ENCODE results near the gene SNAI3.

Gene SNAI3

GRCh38 chr16:88719267-88719932 is 33.1 kb upstream of the SNAI3 start:
- peaks cover 6% of the 10 kb centered on the region for H3K4me1 ChIP-seq (ENCODE audit: control insufficient read depth, insufficient read depth, low read length)
- H3K27ac ChIP-seq (ENCODE audit: low read depth, low read length) = peak overlapping the region; percentile 71
- H3K27me3 ChIP-seq (ENCODE audit: control insufficient read depth, insufficient read depth, low read length) = no peaks in the 10 kb centered on the region
- H3K9ac ChIP-seq (ENCODE audit: low read length) = no peak overlapping the region
- H3K36me3 ChIP-seq (ENCODE audit: control insufficient read depth, insufficient read depth, low read length) = peaks cover 69% of the 10 kb centered on the region
- H3K4me3 ChIP-seq (ENCODE audit: low read length) = no peak overlapping the region

GRCh38 chr16:88718178-88718577 is 31.9 kb upstream of the SNAI3 start:
- no peak overlapping the region for H3K9ac ChIP-seq (ENCODE audit: low read length)
- no peaks in the 10 kb centered on the region for H3K27me3 ChIP-seq (ENCODE audit: control insufficient read depth, insufficient read depth, low read length)
- H3K4me3 ChIP-seq (ENCODE audit: low read length) = no peak overlapping the region
- peak overlapping the region; percentile 71 for H3K27ac ChIP-seq (ENCODE audit: low read depth, low read length)
- peaks cover 62% of the 10 kb centered on the region for H3K36me3 ChIP-seq (ENCODE audit: control insufficient read depth, insufficient read depth, low read length)
- peaks cover 6% of the 10 kb centered on the region for H3K4me1 ChIP-seq (ENCODE audit: control insufficient read depth, insufficient read depth, low read length)

GRCh38 chr16:88716601-88717001 is 30.3 kb upstream of the SNAI3 start:
- no peaks in the 10 kb centered on the region for H3K27me3 ChIP-seq (ENCODE audit: control insufficient read depth, insufficient read depth, low read length)
- H3K9ac ChIP-seq (ENCODE audit: low read length) = no peak overlapping the region
- H3K4me1 ChIP-seq (ENCODE audit: control insufficient read depth, insufficient read depth, low read length) = peaks cover 6% of the 10 kb centered on the region
- H3K27ac ChIP-seq (ENCODE audit: low read depth, low read length) = no peak overlapping the region
- no peak overlapping the region for H3K4me3 ChIP-seq (ENCODE audit: low read length)
- H3K36me3 ChIP-seq (ENCODE audit: control insufficient read depth, insufficient read depth, low read length) = peaks cover 51% of the 10 kb centered on the region

- Histone ChIP-seq H3K9ac (ENCODE audit: low read length) (no peak overlapping the region), H3K4me3 (ENCODE audit: low read length) (no peak overlapping the region), H3K27ac (ENCODE audit: low read depth, low read length) (no peak overlapping the region), H3K36me3 (ENCODE audit: control insufficient read depth, insufficient read depth, low read length) (peaks cover 47% of the 10 kb centered on the region), H3K27me3 (ENCODE audit: control insufficient read depth, insufficient read depth, low read length) (no peaks in the 10 kb centered on the region), H3K4me1 (ENCODE audit: control insufficient read depth, insufficient read depth, low read length) (peaks cover 6% of the 10 kb centered on the region)
Measured at GRCh38 chr16:88716201-88716600, 29.9 kb upstream of the SNAI3 start.

- H3K27ac ChIP-seq (ENCODE audit: low read depth, low read length) = no peak overlapping the region
- H3K4me1 ChIP-seq (ENCODE audit: control insufficient read depth, insufficient read depth, low read length) = peaks cover 6% of the 10 kb centered on the region
- peaks cover 41% of the 10 kb centered on the region for H3K36me3 ChIP-seq (ENCODE audit: control insufficient read depth, insufficient read depth, low read length)
- H3K9ac ChIP-seq (ENCODE audit: low read length) = no peak overlapping the region
- no peaks in the 10 kb centered on the region for H3K27me3 ChIP-seq (ENCODE audit: control insufficient read depth, insufficient read depth, low read length)
- H3K4me3 ChIP-seq (ENCODE audit: low read length) = no peak overlapping the region
Measured at GRCh38 chr16:88715312-88716190, 29.2 kb upstream of the SNAI3 start.

GRCh38 chr16:88714420-88715302 is 28.4 kb upstream of the SNAI3 start:
- no peak overlapping the region for H3K9ac ChIP-seq (ENCODE audit: low read length)
- H3K4me1 ChIP-seq (ENCODE audit: control insufficient read depth, insufficient read depth, low read length) = peaks cover 5% of the 10 kb centered on the region
- no peaks in the 10 kb centered on the region for H3K27me3 ChIP-seq (ENCODE audit: control insufficient read depth, insufficient read depth, low read length)
- no peak overlapping the region for H3K4me3 ChIP-seq (ENCODE audit: low read length)
- H3K36me3 ChIP-seq (ENCODE audit: control insufficient read depth, insufficient read depth, low read length) = peaks cover 34% of the 10 kb centered on the region
- no peak overlapping the region for H3K27ac ChIP-seq (ENCODE audit: low read depth, low read length)

GRCh38 chr16:88713568-88714419 is 27.5 kb upstream of the SNAI3 start:
- Histone ChIP-seq H3K27ac (ENCODE audit: low read depth, low read length) (no peak overlapping the region), H3K9ac (ENCODE audit: low read length) (no peak overlapping the region), H3K27me3 (ENCODE audit: control insufficient read depth, insufficient read depth, low read length) (no peaks in the 10 kb centered on the region), H3K4me3 (ENCODE audit: low read length) (no peak overlapping the region), H3K36me3 (ENCODE audit: control insufficient read depth, insufficient read depth, low read length) (peaks cover 29% of the 10 kb centered on the region), H3K4me1 (ENCODE audit: control insufficient read depth, insufficient read depth, low read length) (no peaks in the 10 kb centered on the region)

- H3K27ac ChIP-seq (ENCODE audit: low read depth, low read length) = no peak overlapping the region
- H3K36me3 ChIP-seq (ENCODE audit: control insufficient read depth, insufficient read depth, low read length) = peaks cover 22% of the 10 kb centered on the region
- H3K9ac ChIP-seq (ENCODE audit: low read length) = no peak overlapping the region
- no peaks in the 10 kb centered on the region for H3K4me1 ChIP-seq (ENCODE audit: control insufficient read depth, insufficient read depth, low read length)
- H3K27me3 ChIP-seq (ENCODE audit: control insufficient read depth, insufficient read depth, low read length) = no peaks in the 10 kb centered on the region
- H3K4me3 ChIP-seq (ENCODE audit: low read length) = no peak overlapping the region
Measured at GRCh38 chr16:88713054-88713453, 26.7 kb upstream of the SNAI3 start.

GRCh38 chr16:88712362-88712979 is 26.2 kb upstream of the SNAI3 start:
- H3K36me3 ChIP-seq (ENCODE audit: control insufficient read depth, insufficient read depth, low read length) = peaks cover 21% of the 10 kb centered on the region

GRCh38 chr16:88711750-88712340 is 25.5 kb upstream of the SNAI3 start:
- Histone ChIP-seq H3K4me1 (ENCODE audit: control insufficient read depth, insufficient read depth, low read length) (peaks cover 6% of the 10 kb centered on the region), H3K36me3 (ENCODE audit: control insufficient read depth, insufficient read depth, low read length) (peaks cover 16% of the 10 kb centered on the region), H3K27me3 (ENCODE audit: control insufficient read depth, insufficient read depth, low read length) (no peaks in the 10 kb centered on the region), H3K4me3 (ENCODE audit: low read length) (no peak overlapping the region), H3K27ac (ENCODE audit: low read depth, low read length) (no peak overlapping the region), H3K9ac (ENCODE audit: low read length) (no peak overlapping the region)

More at GRCh38 chr16:88712362-88712979, 26.2 kb upstream of the SNAI3 start:
- Histone ChIP-seq H3K9ac (ENCODE audit: low read length) (no peak overlapping the region), H3K4me3 (ENCODE audit: low read length) (no peak overlapping the region), H3K4me1 (ENCODE audit: control insufficient read depth, insufficient read depth, low read length) (peaks cover under 1% of the 10 kb centered on the region), H3K27ac (ENCODE audit: low read depth, low read length) (no peak overlapping the region), H3K27me3 (ENCODE audit: control insufficient read depth, insufficient read depth, low read length) (no peaks in the 10 kb centered on the region)

- Histone ChIP-seq H3K27ac (ENCODE audit: low read depth, low read length) (no peak overlapping the region), H3K36me3 (ENCODE audit: control insufficient read depth, insufficient read depth, low read length) (peaks cover 7% of the 10 kb centered on the region), H3K4me1 (ENCODE audit: control insufficient read depth, insufficient read depth, low read length) (peaks cover 6% of the 10 kb centered on the region), H3K9ac (ENCODE audit: low read length) (no peak overlapping the region), H3K27me3 (ENCODE audit: control insufficient read depth, insufficient read depth, low read length) (no peaks in the 10 kb centered on the region), H3K4me3 (ENCODE audit: low read length) (no peak overlapping the region)
Measured at GRCh38 chr16:88710556-88710955, 24.2 kb upstream of the SNAI3 start.
